ENCODE measurements around the gene RCN1. TPM values are rescaled to one million over a fixed set of nuclear protein-coding genes. Genes with fewer than 3 reads are reported as not detected.

Gene RCN1
- total and polyA plus RNA-seq, 2 of the 8 experiments (the other 6 are each of a cell fraction or from before 2014, with no cell fraction given), result 45.1 to 123 TPM

- H3K18ac ChIP-seq (ENCODE audit: extremely low read depth, low read length), result no peak overlapping the region
- H3K14ac ChIP-seq (ENCODE audit: insufficient read length), result no peak overlapping the region
- no peak overlapping the region for H3K56ac ChIP-seq (replicated peaks; ENCODE audit: insufficient read length, low read depth, low read length)
- CTCF ChIA-PET (ENCODE audit: partially characterized antibody), result no interaction called here
- H3K4me2 ChIP-seq (ENCODE audit: insufficient read depth in 1 of 2, low read depth in 2 of 2, low read length in 2 of 2), result no peak overlapping the region
- no peak overlapping the region for H3K4me3 ChIP-seq (ENCODE audit: extremely low read depth in 1 of 4, insufficient read depth in 2 of 4, low read depth in 3 of 4, low read length in 4 of 4)
- no peak overlapping the region for H2BK12ac ChIP-seq (ENCODE audit: low read depth, low read length)
- 71% methylated on average over 2 of the region's 2 CpGs; no CpG with 5 or more reads in 1 of the 2 experiments for WGBS, 2 experiments (ENCODE audit: extremely low coverage in 1 of 2, insufficient coverage in 1 of 2, insufficient read length in 1 of 2, insufficient replicate concordance in 2 of 2, low coverage in 1 of 2, low lambda C conversion rate in 2 of 2, missing lambda C conversion rate in 1 of 2)
- H3K4ac ChIP-seq (replicated peaks; ENCODE audit: insufficient read length, low read depth, low read length), result no peak overlapping the region
- no peaks in the 10 kb centered on the region for H3K4me1 ChIP-seq (replicated peaks in 1 of 4; ENCODE audit: control insufficient read depth in 3 of 4, insufficient read depth in 4 of 4, low read length in 3 of 4)
- H3K27me3 ChIP-seq (replicated peaks in 1 of 4; ENCODE audit: control insufficient read depth in 3 of 4, extremely low read depth in 1 of 4, insufficient read depth in 3 of 4, low read length in 3 of 4), result no peaks in the 10 kb centered on the region
- no peaks in the 10 kb centered on the region for H4K20me1 ChIP-seq (replicated peaks in 1 of 2; ENCODE audit: control insufficient read depth in 1 of 2, insufficient read depth in 2 of 2, low read length in 2 of 2)
- no peaks in the 10 kb centered on the region for H3K79me1 ChIP-seq (ENCODE audit: low read depth, low read length)
- no peaks in the 10 kb centered on the region for H3K79me2 ChIP-seq (ENCODE audit: control insufficient read depth in 1 of 2, insufficient read depth in 2 of 2, low read length in 2 of 2)
- no peak overlapping the region for H2BK20ac ChIP-seq (ENCODE audit: low read length)
- FAIRE-seq (no peak), DNase-seq (ENCODE audit: low read depth in 1 of 2, low spot score in 2 of 2) (no peak)
- H2BK120ac ChIP-seq (replicated peaks; ENCODE audit: low read depth, low read length), result no peak overlapping the region
- no peak overlapping the region for H2AK5ac ChIP-seq (ENCODE audit: low read depth, low read length)
- no peak overlapping the region for H3K23ac ChIP-seq (ENCODE audit: insufficient read length)
- H3K9ac ChIP-seq (replicated peaks in 1 of 4; ENCODE audit: extremely low read depth in 1 of 4, low read depth in 3 of 4, low read length in 3 of 4), result no peak overlapping the region
- no peak overlapping the region for H2BK5ac ChIP-seq (ENCODE audit: low read depth, low read length)
- H3K36me3 ChIP-seq (ENCODE audit: control insufficient read depth in 2 of 4, insufficient read depth in 4 of 4, low read length in 3 of 4), result no peaks in the 10 kb centered on the region
- H4K91ac ChIP-seq (replicated peaks; ENCODE audit: insufficient read length, low read length), result no peak overlapping the region
- H3K9me3 ChIP-seq (ENCODE audit: insufficient read depth in 2 of 2, low read depth in 1 of 2, low read length in 1 of 2), result no peaks in the 10 kb centered on the region
- POLR2A ChIA-PET (ENCODE audit: partially characterized antibody), result no interaction called here
- H3K27ac ChIP-seq (ENCODE audit: low read depth, low read length), result no peak overlapping the region
- H4K8ac ChIP-seq (ENCODE audit: extremely low read depth, insufficient read depth, low read length), result no peak overlapping the region
- H3K23me2 ChIP-seq (ENCODE audit: low read depth, low read length), result no peaks in the 10 kb centered on the region
- no peak overlapping the region for H2AFZ ChIP-seq (ENCODE audit: low read length)
- no peak overlapping the region for H2BK15ac ChIP-seq (ENCODE audit: low read length)
- H4K5ac ChIP-seq (ENCODE audit: insufficient read length, low read depth, low read length), result no peak overlapping the region
- no peak for TF ChIP-seq KDM5A (IDR thresholded peaks at IDR 0.05; ENCODE audit: low read length)
- no peak for TF ChIP-seq BCL11A (IDR thresholded peaks at IDR 0.05; ENCODE audit: low read depth in 2 of 2, low read length in 2 of 2)
- TF ChIP-seq KDM4A (IDR thresholded peaks at IDR 0.05; ENCODE audit: low read depth, low read length, severe bottlenecking), result no peak
These were observed 31.3 kb downstream of the RCN1 start for GRCh38 chr11:32122200-32122599.

All from H1 (cell line).